Measurements from ENCODE around the gene MRPL34.
A peak's percentile ranks its signal among the peaks of the same experiment; 100 is the strongest.

MRPL34 gene

DNA sequence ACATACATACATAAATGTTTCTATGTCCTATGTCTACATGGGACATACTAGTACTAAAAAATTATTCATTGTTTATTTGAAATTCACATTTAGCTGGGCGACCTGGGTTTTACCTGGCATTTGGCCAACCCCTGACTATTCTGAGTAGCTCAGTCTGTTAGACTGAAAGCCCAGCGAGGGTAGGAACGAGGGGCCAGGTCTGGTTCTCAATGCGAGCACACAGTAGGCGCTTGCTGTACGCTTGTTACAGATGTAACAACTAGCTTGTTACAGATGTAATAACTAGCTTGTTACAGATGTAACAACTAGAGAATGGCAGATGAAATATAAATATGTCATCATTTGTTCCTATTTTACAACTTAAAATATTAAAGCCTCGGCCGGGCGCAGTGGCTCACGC, 29.9 kb downstream of the MRPL34 start:
- H3K4me3 ChIP-seq (ENCODE audit: low read depth, low read length, poor library complexity, severe bottlenecking): no peak overlapping the region

DNA sequence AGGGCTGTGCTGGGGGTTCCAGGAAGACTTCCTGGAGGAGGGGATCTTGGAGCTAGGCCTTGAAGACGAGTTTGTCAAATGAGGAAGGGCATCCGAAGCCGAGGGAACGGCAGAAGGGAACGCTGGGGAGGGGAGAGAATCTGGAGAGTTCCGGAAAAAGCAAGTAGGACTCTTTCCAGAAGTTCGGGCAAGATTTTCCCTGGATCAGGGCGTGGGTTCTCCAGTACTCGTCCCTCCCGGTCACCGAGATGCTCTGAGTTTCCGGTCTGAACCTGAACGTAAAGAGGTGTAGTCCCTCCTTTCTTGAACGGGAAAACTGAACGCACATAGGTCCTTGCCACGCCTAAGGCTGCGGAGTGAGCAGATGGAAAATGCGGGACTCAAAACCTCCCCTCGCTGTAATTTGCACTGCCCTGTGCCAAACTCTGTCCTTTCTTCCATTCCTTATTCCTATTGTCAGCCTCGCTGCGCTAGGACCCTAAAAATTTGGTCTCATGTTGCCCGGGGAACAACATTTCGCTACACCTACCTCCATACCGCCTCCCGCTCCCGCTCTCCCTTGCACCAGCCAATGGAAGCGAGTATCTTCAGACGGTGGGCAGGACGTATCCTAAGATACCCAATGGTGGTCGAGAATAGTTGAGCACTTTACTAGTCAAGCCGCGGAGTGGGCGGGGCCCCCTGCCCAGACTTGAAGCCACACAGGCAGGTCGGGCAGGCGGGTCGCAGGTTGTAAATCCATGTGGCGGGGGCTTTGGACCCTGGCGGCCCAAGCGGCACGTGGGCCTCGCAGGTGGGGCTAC, 31.4 kb downstream of the MRPL34 start, which contains the start of gene GTPBP3:
GTPBP3 (plus strand) TSS at position 682 of the 803 bp plus-strand sequence; CDS start at position 741, 59 bp downstream.
- peaks cover 29% of the 10 kb centered on the region for H3K36me3 ChIP-seq (ENCODE audit: insufficient read depth, low read length)
- peak within 1 kb of the TSS; percentile 62 for H2AFZ ChIP-seq (ENCODE audit: low read length)
- no peaks in the 10 kb centered on the region for H3K79me2 ChIP-seq (ENCODE audit: insufficient read depth, low read length)
- no peaks in the 10 kb centered on the region for H3K9me2 ChIP-seq (ENCODE audit: low read depth, low read length)
- H3K4me2 ChIP-seq (ENCODE audit: low read length): peak within 1 kb of the TSS; percentile 82
- peak within 1 kb of the TSS; percentile 84 for H3K9ac ChIP-seq (ENCODE audit: low read length)
- H3F3A ChIP-seq (ENCODE audit: insufficient read depth, low read length): no peaks in the 10 kb centered on the region
- H4K20me1 ChIP-seq (ENCODE audit: insufficient read depth, low read length): no peaks in the 10 kb centered on the region
- peak within 1 kb of the TSS; percentile 85 for H3K27ac ChIP-seq (ENCODE audit: low read depth, low read length, poor library complexity, severe bottlenecking)
- peak within 1 kb of the TSS; percentile 90 for H3K4me3 ChIP-seq (ENCODE audit: low read depth, low read length, poor library complexity, severe bottlenecking)
- H3K9me3 ChIP-seq (ENCODE audit: low read length): no peaks in the 10 kb centered on the region
- no peak for TF ChIP-seq EZH2 (IDR thresholded peaks at IDR 0.05; ENCODE audit: borderline replicate concordance, low read length)
- TF ChIP-seq, protein P1, sequence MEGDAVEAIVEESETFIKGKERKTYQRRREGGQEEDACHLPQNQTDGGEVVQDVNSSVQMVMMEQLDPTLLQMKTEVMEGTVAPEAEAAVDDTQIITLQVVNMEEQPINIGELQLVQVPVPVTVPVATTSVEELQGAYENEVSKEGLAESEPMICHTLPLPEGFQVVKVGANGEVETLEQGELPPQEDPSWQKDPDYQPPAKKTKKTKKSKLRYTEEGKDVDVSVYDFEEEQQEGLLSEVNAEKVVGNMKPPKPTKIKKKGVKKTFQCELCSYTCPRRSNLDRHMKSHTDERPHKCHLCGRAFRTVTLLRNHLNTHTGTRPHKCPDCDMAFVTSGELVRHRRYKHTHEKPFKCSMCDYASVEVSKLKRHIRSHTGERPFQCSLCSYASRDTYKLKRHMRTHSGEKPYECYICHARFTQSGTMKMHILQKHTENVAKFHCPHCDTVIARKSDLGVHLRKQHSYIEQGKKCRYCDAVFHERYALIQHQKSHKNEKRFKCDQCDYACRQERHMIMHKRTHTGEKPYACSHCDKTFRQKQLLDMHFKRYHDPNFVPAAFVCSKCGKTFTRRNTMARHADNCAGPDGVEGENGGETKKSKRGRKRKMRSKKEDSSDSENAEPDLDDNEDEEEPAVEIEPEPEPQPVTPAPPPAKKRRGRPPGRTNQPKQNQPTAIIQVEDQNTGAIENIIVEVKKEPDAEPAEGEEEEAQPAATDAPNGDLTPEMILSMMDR (IDR thresholded peaks at IDR 0.05; ENCODE audit: low read length): no peak
- H3K4me1 ChIP-seq (ENCODE audit: insufficient read depth, low read length, severe bottlenecking): peaks cover 28% of the 10 kb centered on the region
- no peaks in the 10 kb centered on the region; the same call in 1 of the 2 replicates for H3K27me3 ChIP-seq (ENCODE audit: insufficient read depth, low read length)

More for the DNA sequence above, 29.9 kb downstream of the MRPL34 start:
- peaks cover 15% of the 10 kb centered on the region for H3K36me3 ChIP-seq (ENCODE audit: insufficient read depth, low read length)
- H2AFZ ChIP-seq (ENCODE audit: low read length): no peak overlapping the region
- no peaks in the 10 kb centered on the region for H3K79me2 ChIP-seq (ENCODE audit: insufficient read depth, low read length)
- H3K9me2 ChIP-seq (ENCODE audit: low read depth, low read length): no peaks in the 10 kb centered on the region
- H3K9me3 ChIP-seq (ENCODE audit: low read length): no peaks in the 10 kb centered on the region
- peak overlapping the region; percentile 74; the same call in 1 of the 2 replicates for H3K4me2 ChIP-seq (ENCODE audit: low read length)
- no peaks in the 10 kb centered on the region for H4K20me1 ChIP-seq (ENCODE audit: insufficient read depth, low read length)
- no peaks in the 10 kb centered on the region for H3F3A ChIP-seq (ENCODE audit: insufficient read depth, low read length)
- TF ChIP-seq, protein P1 (IDR thresholded peaks at IDR 0.05; ENCODE audit: low read length): no peak
- no peak for TF ChIP-seq EZH2 (IDR thresholded peaks at IDR 0.05; ENCODE audit: borderline replicate concordance, low read length)
- peak overlapping the region; percentile 0 for H3K27ac ChIP-seq (ENCODE audit: low read depth, low read length, poor library complexity, severe bottlenecking)
- H3K27me3 ChIP-seq (ENCODE audit: insufficient read depth, low read length): no peaks in the 10 kb centered on the region; the same call in 1 of the 2 replicates
- H3K9ac ChIP-seq (ENCODE audit: low read length): no peak overlapping the region
- H3K4me1 ChIP-seq (ENCODE audit: insufficient read depth, low read length, severe bottlenecking): peaks cover 28% of the 10 kb centered on the region

DNA sequence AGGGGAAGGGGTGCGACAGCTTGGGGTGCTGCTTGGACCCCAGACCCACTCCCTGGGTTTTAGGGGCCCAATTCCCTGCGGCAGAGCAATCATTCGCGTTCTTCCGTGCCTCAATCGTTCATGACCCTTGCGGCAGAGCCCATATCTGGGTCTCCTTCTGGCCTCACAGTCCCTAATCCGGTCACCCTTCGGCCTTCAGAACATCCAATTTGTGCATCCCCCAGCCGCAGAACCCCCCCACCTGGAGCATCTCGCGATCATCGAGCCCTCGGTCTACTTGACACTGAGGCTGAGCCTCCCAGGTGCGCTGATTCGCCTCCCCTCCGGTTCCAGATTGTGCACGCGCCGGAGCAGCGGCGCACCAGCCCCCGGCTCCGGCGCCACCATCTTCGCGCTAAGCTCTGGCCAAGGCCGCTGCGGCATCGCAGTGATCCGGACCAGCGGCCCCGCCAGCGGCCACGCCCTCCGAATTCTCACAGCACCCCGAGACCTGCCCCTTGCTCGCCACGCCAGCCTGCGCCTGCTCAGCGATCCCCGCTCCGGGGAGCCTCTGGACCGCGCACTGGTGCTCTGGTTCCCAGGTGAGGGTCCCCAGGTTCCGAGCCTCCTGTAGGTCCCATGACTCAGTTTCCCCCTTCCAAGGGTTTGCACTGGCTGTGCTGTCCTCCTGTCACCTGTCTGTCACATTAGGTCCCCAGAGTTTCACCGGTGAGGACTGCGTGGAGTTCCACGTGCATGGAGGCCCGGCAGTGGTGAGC, 32.2 kb downstream of the MRPL34 start:
- peak overlapping the region; percentile 90 for H3K4me3 ChIP-seq (ENCODE audit: low read depth, low read length, poor library complexity, severe bottlenecking)
- peaks cover 28% of the 10 kb centered on the region for H3K4me1 ChIP-seq (ENCODE audit: insufficient read depth, low read length, severe bottlenecking)
- no peaks in the 10 kb centered on the region for H3K9me3 ChIP-seq (ENCODE audit: low read length)
- H3K27me3 ChIP-seq (ENCODE audit: insufficient read depth, low read length): no peaks in the 10 kb centered on the region; the same call in 1 of the 2 replicates
- TF ChIP-seq EZH2 (IDR thresholded peaks at IDR 0.05; ENCODE audit: borderline replicate concordance, low read length): no peak
- TF ChIP-seq, protein P1 (IDR thresholded peaks at IDR 0.05; ENCODE audit: low read length): no peak
- no peaks in the 10 kb centered on the region for H4K20me1 ChIP-seq (ENCODE audit: insufficient read depth, low read length)
- peak overlapping the region; percentile 82 for H3K4me2 ChIP-seq (ENCODE audit: low read length)
- H3K79me2 ChIP-seq (ENCODE audit: insufficient read depth, low read length): no peaks in the 10 kb centered on the region
- no peak overlapping the region for H2AFZ ChIP-seq (ENCODE audit: low read length)
- no peaks in the 10 kb centered on the region for H3F3A ChIP-seq (ENCODE audit: insufficient read depth, low read length)
- peaks cover 35% of the 10 kb centered on the region for H3K36me3 ChIP-seq (ENCODE audit: insufficient read depth, low read length)
- H3K27ac ChIP-seq (ENCODE audit: low read depth, low read length, poor library complexity, severe bottlenecking): peak overlapping the region; percentile 85
- H3K9me2 ChIP-seq (ENCODE audit: low read depth, low read length): no peaks in the 10 kb centered on the region
- peak overlapping the region; percentile 84 for H3K9ac ChIP-seq (ENCODE audit: low read length)

Measured in OCI-LY1 (cell line).